ENCODE results near the gene SNAI3.
A peak's percentile ranks its signal among the peaks of the same experiment; 100 is the strongest.

DNA sequence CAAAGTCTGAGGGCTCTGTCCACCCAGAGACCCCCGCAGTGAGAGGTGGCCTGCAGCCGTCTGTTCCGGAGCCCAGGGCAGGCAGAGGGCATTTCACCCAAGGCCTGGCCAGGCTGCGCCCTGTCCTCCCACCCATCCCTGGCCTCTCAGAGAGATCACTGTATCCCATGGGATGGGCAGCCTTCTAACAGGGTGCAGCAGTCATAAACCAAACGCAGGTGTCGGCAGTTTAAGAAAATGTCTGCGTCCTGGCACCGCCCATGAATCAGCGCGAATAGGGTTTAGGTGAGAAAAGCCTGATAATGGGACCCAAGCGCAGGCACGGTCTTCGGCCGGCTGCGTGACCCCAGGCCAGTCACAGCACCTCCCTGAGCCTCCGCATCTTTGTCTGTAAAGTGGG is 40.9 kb downstream of the SNAI3 start:
- no peak for TF ChIP-seq CTCF (IDR thresholded peaks at IDR 0.05 in 8 of 11, conservative IDR thresholded peaks at IDR 0.05 in 3 of 11)
- TF ChIP-seq POLR2AphosphoS5 (IDR thresholded peaks at IDR 0.05) = peak in 1 of 3 donors; percentile 12

Measured in spleen (tissue), 7 donors.